NCI-H510A (cell line): ENCODE results near the gene SLC2A5.
"Not testable (repeated sequence)": the region's sequence is repeated elsewhere in the genome, so short reads cannot be mapped to it uniquely, and the experiment has no call there.

Experiments
- DNase-seq: peaks from one replicate; lab custom pipeline; 2025; lab: John Stamatoyannopoulos, UW

Gene SLC2A5

GRCh38 chr1:9035226-9035625, 34.2 kb downstream of the SLC2A5 start:
- no peak for DNase-seq

- no peak for DNase-seq
These were observed 36.1 kb downstream of the SLC2A5 start for GRCh38 chr1:9033363-9033762.

GRCh38 chr1:9031484-9032259, 37.8 kb downstream of the SLC2A5 start:
- DNase-seq: no peak

GRCh38 chr1:9031077-9031476, 38.4 kb downstream of the SLC2A5 start:
- not testable (repeated sequence) for DNase-seq

GRCh38 chr1:9028921-9029705, 40.3 kb downstream of the SLC2A5 start:
- DNase-seq: no peak

- DNase-seq: no peak
These were observed 42.1 kb downstream of the SLC2A5 start for GRCh38 chr1:9027307-9027706.

GRCh38 chr1:9025449-9025848, 44.0 kb downstream of the SLC2A5 start:
- peak; percentile 90 for DNase-seq

GRCh38 chr1:9024837-9025236, 44.6 kb downstream of the SLC2A5 start:
- no peak for DNase-seq

- DNase-seq: peak; percentile 64
These were observed 46.7 kb downstream of the SLC2A5 start for GRCh38 chr1:9022773-9023172.

- DNase-seq: peak; percentile 73
These were observed 47.3 kb downstream of the SLC2A5 start for GRCh38 chr1:9022026-9022738.

GRCh38 chr1:9020305-9020704, 49.1 kb downstream of the SLC2A5 start:
- no peak for DNase-seq

GRCh38 chr1:9019896-9020295, 49.5 kb downstream of the SLC2A5 start:
- no peak for DNase-seq

GRCh38 chr1:9018333-9018732, 51.1 kb downstream of the SLC2A5 start:
- DNase-seq: no peak

- DNase-seq: no peak
These were observed 53.0 kb downstream of the SLC2A5 start for GRCh38 chr1:9016455-9016854.

- DNase-seq: no peak
These were observed 54.7 kb downstream of the SLC2A5 start for GRCh38 chr1:9014475-9015375.

GRCh38 chr1:9013819-9014218, 55.6 kb downstream of the SLC2A5 start:
- DNase-seq: no peak

GRCh38 chr1:9010781-9011323, 58.6 kb downstream of the SLC2A5 start:
- DNase-seq: no peak

GRCh38 chr1:9009438-9010370, 59.7 kb downstream of the SLC2A5 start:
- DNase-seq: peak; percentile 81

GRCh38 chr1:9008236-9008635, 61.2 kb downstream of the SLC2A5 start:
- no peak for DNase-seq

- DNase-seq: no peak
These were observed 62.3 kb downstream of the SLC2A5 start for GRCh38 chr1:9006956-9007615.
